GM04504 (cell line): ENCODE data around the gene MCCC1.
A peak's percentile ranks its signal among the peaks of the same experiment; 100 is the strongest.
"Not testable (repeated sequence)": the region's sequence is repeated elsewhere in the genome, so short reads cannot be mapped to it uniquely, and the experiment has no call there.

ENCODE experiments used
- DNase-seq: peaks from one replicate; pipeline ENCODE4 v3.0.0-alpha.2; 2012; ENCODE audit warnings: low read depth

Gene MCCC1

GRCh38 chr3:183046883-183047282, 52.4 kb downstream of the MCCC1 start:
- DNase-seq = no peak

- no peak for DNase-seq
Observed at GRCh38 chr3:183044547-183045229, 54.6 kb downstream of the MCCC1 start.

GRCh38 chr3:183038757-183039156, 60.5 kb downstream of the MCCC1 start:
- DNase-seq = no peak

- DNase-seq = no peak
Observed at GRCh38 chr3:183038221-183038620, 61.1 kb downstream of the MCCC1 start.

GRCh38 chr3:183033746-183034145, 65.5 kb downstream of the MCCC1 start:
- DNase-seq = peak; percentile 12

GRCh38 chr3:183032880-183033555, 66.3 kb downstream of the MCCC1 start:
- no peak for DNase-seq

- no peak for DNase-seq
Observed at GRCh38 chr3:183031826-183032225, 67.5 kb downstream of the MCCC1 start.

- no peak for DNase-seq
Observed at GRCh38 chr3:183028416-183028815, 70.9 kb downstream of the MCCC1 start.

- no peak for DNase-seq
Observed at GRCh38 chr3:183027276-183027675, 72.0 kb downstream of the MCCC1 start.

GRCh38 chr3:183022936-183023516, 76.3 kb downstream of the MCCC1 start:
- no peak for DNase-seq

- DNase-seq = no peak
Observed at GRCh38 chr3:183018421-183019192, 80.7 kb downstream of the MCCC1 start.

- DNase-seq = no peak
Observed at GRCh38 chr3:183015185-183015584, 84.1 kb downstream of the MCCC1 start.

GRCh38 chr3:183013856-183014255, 85.4 kb downstream of the MCCC1 start:
- DNase-seq = no peak

- DNase-seq = no peak
Observed at GRCh38 chr3:183013074-183013473, 86.2 kb downstream of the MCCC1 start.

GRCh38 chr3:183008800-183009199, 90.5 kb downstream of the MCCC1 start:
- DNase-seq = no peak

- no peak for DNase-seq
Observed at GRCh38 chr3:183008303-183008702, 91.0 kb downstream of the MCCC1 start.

GRCh38 chr3:183006396-183007002, 92.8 kb downstream of the MCCC1 start:
- DNase-seq = no peak

- DNase-seq = no peak
Observed at GRCh38 chr3:182999767-183000166, 99.5 kb downstream of the MCCC1 start.

- DNase-seq = not testable (repeated sequence)
Observed at GRCh38 chr3:182993486-182994201, 105.7 kb downstream of the MCCC1 start.

- DNase-seq = no peak
Observed at GRCh38 chr3:182989566-182989965, 109.7 kb downstream of the MCCC1 start.

GRCh38 chr3:182986021-182986420, 113.3 kb downstream of the MCCC1 start:
- no peak for DNase-seq

- DNase-seq = no peak
Observed at GRCh38 chr3:182983876-182984275, 115.4 kb downstream of the MCCC1 start.
